HG02571 (cell line): ENCODE measurements around the gene C11orf21.

Experiments used
- ATAC-seq: cut with Tn5 transposase; IDR thresholded peaks from one replicate; pipeline ENCODE4 v1.9.1; 2021; ENCODE audit warnings: mild to moderate bottlenecking, moderate library complexity; ENCODE audit not compliant: unreplicated experiment

The C11orf21 gene

DNA sequence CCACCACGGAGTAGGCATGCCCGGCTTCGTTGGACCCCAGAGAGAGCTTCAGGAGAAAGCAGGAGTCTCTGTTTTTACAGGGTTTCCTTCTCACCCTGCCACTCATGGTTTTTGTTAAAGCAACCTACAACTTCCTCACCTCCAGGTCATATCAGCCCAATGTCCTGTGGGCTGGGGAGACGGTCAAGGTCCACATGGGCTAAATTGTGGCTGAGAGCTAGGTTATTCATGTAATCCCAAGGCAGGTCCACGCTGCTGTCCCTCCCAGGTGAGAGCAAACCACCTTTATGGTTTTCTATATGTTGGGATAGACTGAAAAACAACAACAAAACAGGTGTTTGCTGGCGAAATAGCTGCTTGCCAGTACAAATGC is 19.6 kb upstream of the C11orf21 start:
- no peak for ATAC-seq

DNA sequence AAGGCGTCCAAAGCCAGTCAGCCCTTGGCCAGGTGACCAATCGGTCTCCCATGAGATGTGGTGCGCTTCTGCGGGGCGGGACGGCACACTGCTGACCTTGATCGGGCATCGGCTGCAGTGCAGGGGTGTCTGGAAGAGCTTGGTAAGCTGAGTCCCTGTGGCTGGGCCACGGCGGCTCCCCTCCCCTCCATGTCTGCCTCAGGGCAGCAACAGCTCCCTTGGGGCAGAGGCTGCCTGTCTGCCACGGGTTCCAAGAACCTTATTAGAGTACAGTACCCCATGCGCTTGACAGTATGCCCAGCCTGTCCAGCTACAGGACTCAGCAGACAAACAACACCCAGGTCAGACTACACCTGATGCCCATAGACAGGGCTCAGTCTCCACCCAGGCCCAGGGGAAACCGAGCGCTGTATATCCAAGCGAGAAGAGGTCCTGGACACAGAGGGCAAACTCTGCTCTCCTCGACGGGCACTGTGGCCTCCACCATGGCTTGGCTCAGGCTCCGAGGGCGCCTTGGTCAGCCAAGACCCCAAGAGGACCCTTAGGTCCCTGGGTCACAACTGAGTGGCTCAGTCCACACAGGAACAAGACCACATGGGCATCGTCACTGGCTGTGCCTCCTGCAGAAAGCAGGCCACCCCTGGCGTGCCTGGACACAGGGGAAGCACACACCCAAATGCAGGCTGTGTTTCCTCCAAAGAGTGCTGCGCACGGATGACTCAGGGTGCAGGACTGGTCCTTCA is 19.0 kb upstream of the C11orf21 start:
- no peak for ATAC-seq

DNA sequence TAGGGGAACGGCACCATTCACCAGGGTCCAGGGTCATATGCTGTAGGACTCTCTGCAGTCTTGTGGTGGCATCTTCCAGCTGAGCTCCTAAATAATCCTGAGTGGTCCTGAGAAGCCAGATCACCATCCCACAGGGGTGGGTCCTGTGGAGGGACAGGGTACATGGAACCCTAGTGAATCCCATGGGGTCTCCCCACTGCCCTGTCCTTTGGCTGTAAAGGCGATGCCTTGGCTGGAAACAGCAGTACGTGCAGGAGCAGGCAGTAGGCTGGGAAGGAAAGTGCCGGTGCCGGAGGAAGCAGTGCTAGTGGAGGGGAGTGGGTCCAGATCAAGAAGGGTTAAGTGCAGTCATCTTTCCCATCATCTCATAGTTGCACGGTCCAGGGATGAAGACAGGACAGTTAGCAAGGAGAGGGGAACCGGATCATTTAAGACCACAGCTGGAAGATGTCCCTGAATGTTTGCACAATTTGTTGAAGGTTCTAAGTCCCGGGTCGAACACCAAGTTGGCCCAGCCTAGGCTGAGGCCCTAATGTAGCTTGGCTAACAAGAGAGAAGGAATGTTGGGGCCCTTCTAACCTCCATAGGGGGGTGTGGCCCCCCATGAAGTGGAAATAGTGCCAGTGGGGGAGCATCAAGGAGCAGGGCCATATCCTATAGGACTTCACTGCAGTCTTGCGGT is 18.2 kb upstream of the C11orf21 start:
- no peak for ATAC-seq

DNA sequence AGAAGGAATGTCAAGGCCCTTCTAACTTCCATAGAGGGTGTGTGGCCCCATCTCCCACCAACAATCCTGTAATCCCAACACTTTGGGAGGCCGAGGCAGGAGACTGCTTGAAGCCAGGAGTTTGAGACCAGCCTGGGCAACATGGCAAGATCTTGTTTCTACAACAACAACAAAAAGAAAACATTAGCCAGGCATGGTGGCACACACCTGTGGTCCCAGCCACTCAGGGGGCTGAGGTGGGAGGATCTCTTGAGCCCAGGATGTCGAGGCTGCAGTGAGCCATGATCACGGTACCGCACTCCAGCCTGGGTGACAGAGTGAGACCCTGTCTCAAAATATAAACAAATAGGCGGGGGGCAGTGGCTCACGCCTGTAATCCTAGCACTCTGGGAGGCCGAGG is 17.0 kb upstream of the C11orf21 start:
- no peak for ATAC-seq

DNA sequence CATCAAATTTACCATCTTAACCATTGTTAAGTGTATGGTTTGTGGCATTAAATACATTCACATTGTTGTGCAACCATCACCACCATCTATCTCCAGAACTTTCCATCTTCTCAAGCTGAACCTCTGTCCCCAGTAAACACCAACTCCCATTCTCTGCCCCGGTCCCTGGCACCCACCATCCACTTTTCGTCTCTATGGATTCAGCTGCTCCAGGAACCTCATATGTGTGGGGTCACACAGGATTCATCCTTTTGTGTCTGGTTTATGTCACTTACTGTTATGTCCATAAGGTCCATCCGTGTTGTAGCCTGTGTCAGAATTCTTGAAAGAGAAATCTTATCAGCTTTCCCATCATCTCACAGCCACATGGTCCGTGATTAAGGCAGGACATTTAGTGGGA is 16.4 kb upstream of the C11orf21 start:
- no peak for ATAC-seq

DNA sequence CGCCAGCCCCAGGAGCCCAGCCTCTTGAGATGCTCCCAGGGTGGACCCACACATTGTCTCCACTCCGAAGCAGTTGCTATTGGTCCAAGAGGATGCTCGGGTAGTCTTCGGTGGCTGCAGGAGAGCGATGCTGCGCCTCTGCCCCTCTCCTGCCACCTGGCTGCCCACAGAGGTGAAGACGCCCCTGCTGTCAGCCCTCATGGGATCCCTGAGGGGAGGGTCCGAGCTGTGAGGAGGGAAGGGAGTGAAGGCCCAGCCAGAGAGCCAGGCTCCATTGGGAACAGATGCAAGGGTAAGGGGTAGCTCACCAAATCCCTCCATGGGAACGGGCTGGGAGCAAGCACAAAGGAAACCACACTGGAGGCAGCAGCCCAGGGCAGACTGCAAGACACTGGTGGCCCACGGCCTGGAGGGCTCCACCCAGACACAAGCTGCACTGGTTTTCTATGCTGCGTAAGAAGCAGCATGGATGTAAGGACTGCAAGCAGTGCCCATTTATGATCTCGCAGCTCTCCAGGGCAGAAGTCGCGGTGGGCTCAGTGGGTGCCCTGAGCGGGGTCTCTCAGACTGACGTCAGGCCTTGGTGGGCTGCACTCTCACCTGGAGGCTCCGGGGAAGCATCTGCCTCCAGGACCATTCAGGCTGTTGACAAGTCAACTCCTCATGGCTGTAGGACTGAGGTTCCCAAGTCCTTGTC is 15.8 kb upstream of the C11orf21 start:
- ATAC-seq: no peak

DNA sequence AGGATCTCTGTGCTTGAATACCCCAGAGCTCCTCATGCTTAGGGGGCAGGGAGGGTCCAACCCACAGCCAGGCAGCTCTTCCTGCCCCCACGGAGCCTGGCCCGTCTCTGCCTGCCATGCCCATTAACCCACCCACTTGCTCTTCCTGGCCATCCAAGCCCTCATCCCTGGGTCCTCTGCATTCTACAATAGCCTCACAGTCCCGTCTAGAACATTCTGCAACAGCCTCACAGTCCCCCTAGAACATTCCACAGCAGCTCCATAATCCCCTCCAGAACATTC is 15.2 kb upstream of the C11orf21 start:
- no peak for ATAC-seq

DNA sequence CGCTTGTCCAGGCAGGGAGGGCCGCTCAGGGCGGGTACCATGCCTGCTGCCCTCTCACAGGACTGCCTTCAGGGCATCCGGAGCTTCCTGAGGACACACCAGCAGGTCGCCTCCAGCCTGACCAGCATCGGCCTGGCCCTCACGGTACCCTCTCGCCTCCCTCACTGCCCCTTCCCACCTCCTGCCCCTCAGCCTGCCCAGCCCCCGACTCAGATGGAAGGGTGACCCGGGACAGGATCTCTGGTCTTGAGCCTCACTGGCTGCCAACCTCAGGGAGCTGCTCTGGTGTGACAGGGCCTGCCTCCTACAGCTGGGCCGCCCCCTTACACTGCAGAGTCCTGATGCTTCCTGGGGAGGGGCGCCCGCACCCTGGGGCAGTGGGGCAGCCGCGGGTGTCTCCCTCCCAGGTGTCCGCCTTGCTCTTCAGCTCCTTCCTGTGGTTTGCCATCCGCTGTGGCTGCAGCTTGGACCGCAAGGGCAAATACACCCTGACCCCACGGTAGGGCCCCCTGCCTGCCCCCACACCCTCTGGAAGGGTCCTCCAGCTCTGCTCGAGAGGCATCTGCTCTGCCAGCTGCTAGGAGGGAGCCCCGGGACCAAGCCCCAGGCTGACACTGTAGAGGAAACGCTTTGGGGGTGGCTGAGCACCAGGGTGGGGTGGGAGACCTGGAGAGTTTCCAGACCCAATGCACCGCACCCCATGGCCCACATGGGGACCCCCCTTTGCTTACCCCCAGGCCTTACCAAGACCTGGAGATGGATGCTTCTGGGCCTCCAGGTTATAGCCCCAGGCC is 14.6 kb upstream of the C11orf21 start:
- no peak for ATAC-seq

DNA sequence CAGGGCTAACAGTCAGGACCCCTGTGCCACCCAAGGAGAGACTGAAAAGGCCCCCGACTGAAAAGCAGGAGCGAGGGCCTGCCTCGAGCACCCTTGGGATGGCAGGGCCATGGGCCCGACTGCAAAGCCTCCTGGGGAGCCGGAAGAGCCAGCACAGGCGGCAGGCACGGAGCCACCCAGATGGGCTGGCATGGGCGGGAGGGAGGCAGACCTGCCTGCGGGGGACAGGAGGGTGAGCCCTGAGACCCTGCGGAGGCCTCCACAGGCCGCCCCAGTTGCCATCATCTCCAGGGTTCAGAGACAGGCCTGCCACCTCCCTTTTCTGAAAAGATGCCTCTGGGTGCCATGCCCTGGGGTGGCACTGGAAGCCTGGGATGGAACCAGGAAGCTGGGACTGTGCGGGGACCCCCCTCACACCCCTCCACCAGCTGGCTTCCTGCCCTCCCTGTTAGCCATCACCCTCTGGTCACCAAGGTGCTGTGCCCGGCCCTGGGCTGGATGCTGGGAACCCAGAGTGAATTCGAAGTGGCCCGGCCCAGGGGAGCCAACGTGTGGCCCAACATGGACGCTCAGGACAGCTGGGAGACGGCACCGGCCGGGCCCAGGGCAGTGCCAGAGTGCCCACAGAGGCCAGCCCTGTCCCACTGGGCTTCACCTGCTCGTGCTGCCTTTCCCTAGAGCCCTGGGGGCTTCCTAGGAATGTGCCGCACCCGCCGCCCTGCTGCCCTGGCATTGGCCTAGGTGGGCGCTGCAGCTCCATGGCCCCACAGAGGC is 13.9 kb upstream of the C11orf21 start:
- no peak for ATAC-seq

DNA sequence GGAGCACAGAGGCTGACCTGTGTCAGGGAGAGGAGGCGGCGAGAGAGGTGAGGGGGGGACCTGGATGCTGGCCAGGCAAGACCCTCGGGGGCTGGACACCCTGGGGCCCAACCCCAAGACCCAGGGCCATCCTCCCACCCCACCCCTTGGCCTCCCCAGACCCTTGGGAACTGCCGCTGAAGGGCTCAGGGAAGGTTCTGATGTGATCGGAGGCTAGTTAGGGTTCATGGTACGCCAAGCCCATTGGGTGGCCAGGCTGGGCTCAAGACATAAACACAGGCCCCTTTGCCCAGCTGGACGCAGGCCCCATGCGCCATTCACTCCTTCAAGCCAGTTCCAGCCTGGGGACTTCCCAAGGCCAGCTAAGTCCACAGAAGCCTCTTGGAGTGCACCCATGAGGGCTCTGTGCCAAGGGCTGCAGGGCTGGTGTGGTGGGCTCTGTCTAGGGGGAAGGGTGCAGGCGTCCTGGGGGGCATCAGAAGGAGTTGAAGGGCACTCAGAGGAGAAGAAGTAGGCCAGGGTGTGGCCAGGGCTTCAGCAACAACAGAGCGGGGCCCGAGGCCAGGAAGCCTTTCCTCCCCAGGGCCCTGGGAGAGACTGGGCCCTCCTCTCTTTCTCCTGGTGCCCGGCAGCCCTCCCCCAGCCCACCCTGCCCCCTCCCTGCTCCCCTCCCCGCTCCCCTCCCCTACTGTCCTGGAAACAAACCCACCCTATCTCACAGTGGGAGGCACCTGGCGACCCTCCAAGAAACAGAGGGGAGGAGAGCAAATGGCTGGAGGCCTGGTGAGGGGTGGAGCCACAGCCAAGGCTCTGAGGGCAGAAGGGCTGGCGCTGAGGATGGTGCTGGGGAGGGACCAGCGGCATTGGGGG is 13.0 kb upstream of the C11orf21 start:
- ATAC-seq: no peak

DNA sequence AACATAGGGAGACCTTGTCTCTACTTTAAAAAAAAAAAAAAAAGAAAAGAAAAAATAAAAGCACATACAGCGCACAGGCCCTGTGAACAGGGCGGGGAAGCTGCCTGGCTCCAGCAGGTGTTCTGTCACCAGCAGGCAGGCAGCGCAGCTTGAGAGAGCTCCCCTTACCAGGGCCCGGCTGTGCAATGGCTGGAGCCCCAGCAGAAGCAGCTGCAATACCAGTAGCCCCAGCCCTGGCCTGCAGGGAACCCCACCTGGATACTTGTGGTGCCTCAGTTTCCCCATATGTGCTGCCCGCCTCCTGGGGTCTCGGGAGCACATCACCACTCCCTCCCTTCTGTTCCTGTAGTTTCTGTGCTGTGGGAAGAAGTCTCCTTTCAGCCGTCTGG is 12.4 kb upstream of the C11orf21 start:
- no peak for ATAC-seq

DNA sequence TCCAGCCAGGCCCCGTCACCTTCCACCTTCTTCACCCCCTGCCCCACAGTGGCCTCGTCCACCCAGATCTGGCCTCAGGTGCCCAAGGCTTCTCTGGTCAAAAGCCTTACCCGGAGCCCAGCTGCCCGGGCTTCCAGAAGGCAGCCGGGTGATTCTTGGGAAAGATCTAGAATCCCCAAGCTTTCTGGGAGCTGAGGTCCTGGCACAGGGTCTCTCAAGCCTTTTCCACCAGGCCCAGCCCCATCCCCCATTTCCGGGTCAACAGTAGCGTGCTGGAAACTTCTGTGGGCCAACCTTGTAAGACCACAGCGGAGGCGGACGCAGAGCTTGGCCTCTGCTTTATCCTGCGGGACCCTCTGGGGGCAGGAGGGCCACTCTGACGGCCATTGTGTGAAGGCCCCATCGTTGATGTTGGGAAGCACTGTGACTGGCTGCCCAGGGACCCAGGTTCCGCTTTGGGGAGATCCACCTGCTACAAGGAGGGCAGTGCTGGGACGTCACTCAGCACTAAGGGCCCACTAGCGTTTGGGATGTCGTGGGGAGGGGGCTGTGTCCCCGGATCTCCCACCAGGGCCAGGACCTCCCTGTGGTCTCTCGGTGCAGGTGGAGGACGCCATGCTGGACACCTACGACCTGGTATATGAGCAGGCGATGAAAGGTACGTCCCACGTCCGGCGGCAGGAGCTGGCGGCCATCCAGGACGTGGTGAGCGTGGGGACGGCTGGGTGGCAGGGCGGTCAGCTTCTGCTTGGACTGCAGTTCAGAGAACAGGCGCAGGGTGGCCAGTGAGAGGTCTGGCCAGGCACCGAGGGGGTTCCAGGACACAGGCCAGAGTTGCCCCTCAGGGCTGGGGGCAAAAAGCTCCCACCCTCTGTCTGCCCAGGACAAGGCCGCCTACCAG is 11.6 kb upstream of the C11orf21 start:
- ATAC-seq: no peak

DNA sequence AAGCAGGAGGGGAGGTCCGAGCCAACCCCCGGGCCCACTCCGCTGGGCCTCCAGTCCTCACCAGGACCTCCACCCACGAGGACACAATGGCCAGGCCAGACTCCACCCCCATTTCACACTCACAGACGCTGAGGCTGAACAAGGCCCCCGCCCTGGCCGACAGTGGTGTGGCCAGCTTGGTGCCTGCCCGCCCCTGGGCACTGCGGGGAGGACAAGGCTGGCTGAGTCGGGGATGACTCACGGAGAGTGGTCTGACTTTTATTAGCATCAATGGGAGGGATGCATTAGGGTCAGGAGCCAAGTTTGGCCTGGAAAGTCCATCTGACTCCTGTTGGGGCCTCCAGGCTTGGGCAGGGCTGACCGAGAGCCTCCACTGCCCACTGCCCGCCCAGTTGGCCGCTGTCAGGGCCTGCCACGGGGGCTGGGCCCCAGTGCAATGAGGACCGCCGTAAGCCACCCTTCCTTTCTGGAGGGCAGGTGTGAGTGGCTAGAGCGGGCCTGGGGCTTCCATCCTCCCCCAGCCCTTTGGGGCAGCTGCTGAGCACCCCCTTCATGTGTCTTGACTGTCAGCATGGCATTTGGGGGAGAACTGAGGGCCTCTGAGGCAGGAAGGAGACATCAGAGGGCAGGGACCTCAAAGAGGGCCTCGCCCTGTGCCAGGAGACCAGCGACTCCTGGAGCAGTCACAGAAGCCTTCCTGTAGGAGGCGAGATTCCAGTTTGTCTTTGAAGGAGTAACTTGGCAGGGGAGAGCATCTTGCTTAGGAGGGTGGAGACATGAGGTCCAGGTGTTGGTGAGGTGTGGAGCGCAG is 10.7 kb upstream of the C11orf21 start:
- no peak for ATAC-seq

DNA sequence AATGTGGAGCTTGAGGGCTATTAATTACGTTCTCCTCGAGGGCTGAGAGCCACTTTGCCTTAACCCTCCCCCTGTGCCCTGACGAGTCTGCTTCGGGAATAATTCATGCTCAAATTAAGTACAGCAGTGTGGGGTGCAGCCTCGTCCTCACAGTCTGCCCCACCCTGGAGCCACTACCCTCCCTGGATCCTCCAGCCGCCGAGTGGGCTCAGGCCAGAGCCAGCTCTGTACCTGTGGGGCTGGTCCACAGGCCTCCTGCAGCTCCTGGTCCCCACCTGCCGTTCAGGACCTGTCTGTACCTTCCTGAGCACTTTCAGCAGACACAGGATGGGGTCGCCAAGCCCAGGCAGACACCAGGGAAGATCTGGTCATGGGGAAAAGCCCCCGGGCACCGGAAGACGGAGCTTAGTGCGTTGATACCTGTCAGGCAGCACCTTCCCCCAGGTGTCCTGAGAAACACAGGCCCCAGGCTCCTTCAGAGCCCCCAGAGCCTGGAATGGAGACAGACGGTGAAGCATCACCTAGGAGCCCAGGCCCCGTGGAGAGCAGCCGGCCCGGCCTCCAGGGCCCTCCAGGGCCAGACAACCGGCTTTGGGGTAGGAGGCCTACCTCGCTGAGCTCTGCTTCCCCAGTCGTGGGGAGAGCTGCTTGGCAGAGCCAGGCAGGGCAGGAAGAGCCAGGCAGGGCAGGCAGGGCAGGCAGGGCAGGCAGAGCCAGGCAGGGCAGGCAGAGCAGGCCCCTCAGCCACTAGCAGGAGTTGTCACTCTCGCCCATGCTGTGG is 9.8 kb upstream of the C11orf21 start:
- ATAC-seq: no peak

DNA sequence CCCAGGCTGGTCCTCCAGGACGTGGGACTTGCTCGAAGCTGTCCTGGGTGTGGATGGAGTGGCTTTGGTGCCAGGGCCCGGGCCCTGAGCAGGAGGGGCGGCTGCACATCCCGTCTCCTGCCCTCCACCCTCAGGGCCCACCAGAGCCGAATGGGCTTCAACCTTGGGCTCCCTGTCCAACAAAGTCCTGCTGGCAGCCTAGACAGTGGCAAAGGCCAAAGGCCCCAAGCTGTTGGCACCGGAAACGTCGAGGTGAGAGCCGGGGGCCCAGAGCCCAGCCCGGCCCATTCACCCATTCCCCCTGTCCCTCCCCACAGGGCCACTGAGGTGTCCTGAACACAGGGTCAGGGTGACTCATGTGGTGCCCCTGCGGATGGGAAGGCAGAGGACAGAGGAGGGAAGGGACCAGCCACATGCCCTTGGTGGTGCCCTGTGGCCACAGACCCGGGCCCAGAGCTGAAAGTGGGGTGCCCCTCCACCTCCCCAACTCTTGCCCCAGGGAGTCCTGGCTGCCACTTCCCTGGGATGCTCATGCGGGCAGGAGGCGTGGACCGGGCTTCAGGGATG is 9.2 kb upstream of the C11orf21 start:
- no peak for ATAC-seq

DNA sequence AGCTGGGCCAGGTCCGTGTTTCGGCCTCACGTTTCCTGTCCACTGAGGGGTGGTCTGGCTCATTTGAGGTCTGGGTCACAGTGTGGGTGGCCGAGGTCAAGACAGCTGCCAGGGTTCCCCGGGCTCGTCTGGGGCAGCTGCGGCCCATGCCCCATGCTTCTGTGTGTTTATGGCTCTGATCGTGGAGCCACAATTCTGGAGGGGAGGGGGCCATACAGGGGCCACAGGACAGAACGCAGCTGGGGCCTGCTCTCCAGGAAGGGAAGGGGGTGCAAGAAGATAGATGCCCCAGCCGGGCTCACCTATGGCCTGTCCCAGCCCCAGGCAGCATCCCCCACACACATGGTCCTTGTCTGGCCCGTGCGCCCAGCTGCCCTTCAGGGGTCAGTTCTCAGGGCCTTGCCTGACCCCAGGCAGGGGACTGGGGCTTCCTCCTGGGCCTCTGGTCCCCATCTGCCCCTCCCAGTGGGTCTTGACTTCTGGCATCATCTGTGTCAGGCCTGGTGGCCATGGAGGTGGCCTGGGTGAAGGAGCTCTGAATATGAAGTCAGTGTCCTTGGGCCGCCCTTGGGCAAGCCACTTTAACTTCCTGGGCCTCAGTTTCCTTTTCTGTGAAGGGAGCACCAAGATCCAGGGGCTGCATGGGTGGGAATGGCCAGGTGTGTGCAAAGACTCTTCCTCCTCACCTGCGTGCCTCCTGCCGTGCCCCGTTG is 8.5 kb upstream of the C11orf21 start:
- ATAC-seq: no peak
